ENCODE data around the gene KLHL9. TPM values are rescaled to one million over a fixed set of nuclear protein-coding genes. Genes with fewer than 3 reads are reported as not detected.

The KLHL9 gene
- total RNA-seq, 1 donor from 2014 or later = 22.9 TPM

- FAIRE-seq (no peak), DNase-seq (ENCODE audit: low read depth) (no peak)
- Histone ChIP-seq H3K4me3 (ENCODE audit: low read depth, low read length) (no peak overlapping the region), H3K27me3 (ENCODE audit: control insufficient read depth, insufficient read depth, low read length) (no peaks in the 10 kb centered on the region), H3K36me3 (ENCODE audit: control insufficient read depth, insufficient read depth, low read length) (no peaks in the 10 kb centered on the region)
- TF ChIP-seq, protein P1, sequence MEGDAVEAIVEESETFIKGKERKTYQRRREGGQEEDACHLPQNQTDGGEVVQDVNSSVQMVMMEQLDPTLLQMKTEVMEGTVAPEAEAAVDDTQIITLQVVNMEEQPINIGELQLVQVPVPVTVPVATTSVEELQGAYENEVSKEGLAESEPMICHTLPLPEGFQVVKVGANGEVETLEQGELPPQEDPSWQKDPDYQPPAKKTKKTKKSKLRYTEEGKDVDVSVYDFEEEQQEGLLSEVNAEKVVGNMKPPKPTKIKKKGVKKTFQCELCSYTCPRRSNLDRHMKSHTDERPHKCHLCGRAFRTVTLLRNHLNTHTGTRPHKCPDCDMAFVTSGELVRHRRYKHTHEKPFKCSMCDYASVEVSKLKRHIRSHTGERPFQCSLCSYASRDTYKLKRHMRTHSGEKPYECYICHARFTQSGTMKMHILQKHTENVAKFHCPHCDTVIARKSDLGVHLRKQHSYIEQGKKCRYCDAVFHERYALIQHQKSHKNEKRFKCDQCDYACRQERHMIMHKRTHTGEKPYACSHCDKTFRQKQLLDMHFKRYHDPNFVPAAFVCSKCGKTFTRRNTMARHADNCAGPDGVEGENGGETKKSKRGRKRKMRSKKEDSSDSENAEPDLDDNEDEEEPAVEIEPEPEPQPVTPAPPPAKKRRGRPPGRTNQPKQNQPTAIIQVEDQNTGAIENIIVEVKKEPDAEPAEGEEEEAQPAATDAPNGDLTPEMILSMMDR (IDR thresholded peaks at IDR 0.05; ENCODE audit: insufficient read depth, low read length, severe bottlenecking) = no peak
Observed at GRCh38 chr9:21322911-21323461, 12.2 kb downstream of the KLHL9 start.

- FAIRE-seq (no peak), DNase-seq (ENCODE audit: low read depth) (no peak)
- H3K36me3 ChIP-seq (ENCODE audit: control insufficient read depth, insufficient read depth, low read length) = no peaks in the 10 kb centered on the region
- TF ChIP-seq, protein P1 (IDR thresholded peaks at IDR 0.05; ENCODE audit: insufficient read depth, low read length, severe bottlenecking) = no peak
- H3K27me3 ChIP-seq (ENCODE audit: control insufficient read depth, insufficient read depth, low read length) = no peaks in the 10 kb centered on the region
- no peak overlapping the region for H3K4me3 ChIP-seq (ENCODE audit: low read depth, low read length)
Observed at GRCh38 chr9:21320465-21320864, 14.7 kb downstream of the KLHL9 start.

DNA sequence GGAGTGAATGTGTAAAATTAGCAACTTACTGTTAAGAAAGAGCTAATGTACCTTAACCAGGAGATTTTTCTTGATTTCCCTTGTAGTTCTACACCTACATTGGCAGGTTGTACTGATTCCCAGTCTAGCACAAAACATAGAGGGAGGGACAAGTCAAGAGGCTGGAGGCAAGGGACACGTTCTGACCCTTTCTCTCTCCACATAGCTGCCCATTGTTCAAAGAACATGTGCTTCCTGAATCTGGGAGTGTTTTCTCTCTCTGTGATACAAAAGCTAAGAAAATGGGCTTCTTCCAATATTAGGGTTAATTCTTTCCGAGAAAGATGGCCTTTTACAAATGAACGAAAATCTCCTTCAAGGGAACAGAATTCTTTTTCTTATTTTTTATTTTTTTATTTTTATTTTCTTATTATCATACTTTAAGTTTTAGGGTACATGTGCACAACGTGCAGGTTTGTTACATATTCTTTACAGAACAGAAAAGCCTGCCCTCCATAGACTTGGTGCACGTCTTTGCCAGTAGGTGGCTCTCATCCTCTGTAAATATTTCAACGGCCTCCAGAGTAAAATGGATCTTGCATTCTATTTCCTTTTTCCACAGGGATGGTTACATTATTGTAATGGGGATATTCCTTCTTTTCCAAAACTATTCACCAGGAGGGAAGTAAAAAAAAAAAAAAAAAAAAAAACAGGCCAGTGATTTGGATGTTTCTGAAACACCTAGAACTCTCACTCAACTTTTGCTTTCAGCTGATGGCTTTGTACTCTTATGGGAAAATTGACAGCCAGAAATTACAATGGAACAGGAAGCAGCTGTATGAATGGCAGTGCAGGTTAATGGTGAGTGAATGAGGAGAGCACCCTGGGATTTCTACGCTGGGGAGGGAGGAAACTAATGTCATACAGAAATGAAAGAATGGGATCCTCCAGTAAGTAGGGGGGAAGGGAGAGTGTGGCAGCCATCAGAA is 17.0 kb downstream of the KLHL9 start:
- DNase-seq (ENCODE audit: low read depth) (peak; percentile 35), FAIRE-seq (no peak)
- TF ChIP-seq, protein P1 (IDR thresholded peaks at IDR 0.05; ENCODE audit: insufficient read depth, low read length, severe bottlenecking) = peak; percentile 57
- Histone ChIP-seq H3K4me3 (ENCODE audit: low read depth, low read length) (no peak overlapping the region), H3K36me3 (ENCODE audit: control insufficient read depth, insufficient read depth, low read length) (no peaks in the 10 kb centered on the region), H3K27me3 (ENCODE audit: control insufficient read depth, insufficient read depth, low read length) (no peaks in the 10 kb centered on the region)

DNA sequence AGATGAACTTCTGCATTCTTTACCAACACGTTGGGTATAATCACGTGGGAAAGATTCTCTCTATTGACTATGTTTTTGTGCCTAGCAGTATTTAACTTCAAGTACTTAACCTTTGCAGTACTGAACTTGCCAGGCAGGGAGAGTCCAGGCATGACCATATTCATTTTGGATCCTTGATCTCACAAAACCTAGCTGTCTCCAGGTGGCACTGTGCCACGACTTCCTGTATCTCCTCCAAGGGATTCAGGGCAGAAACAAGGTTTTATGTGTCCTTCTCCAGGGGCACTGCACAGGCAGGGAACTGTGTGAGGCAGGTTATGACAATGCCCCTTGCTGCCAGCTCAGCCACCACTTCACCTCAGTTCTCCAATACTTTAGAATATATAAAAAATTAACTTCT is 18.3 kb downstream of the KLHL9 start:
- FAIRE-seq = no peak

GRCh38 chr9:21316032-21316842 is 19.0 kb downstream of the KLHL9 start:
- TF ChIP-seq, protein P1 (IDR thresholded peaks at IDR 0.05; ENCODE audit: insufficient read depth, low read length, severe bottlenecking) = no peak
- no peak for FAIRE-seq
- no peak overlapping the region for H3K4me3 ChIP-seq (ENCODE audit: low read depth, low read length)
- H3K27me3 ChIP-seq (ENCODE audit: control insufficient read depth, insufficient read depth, low read length) = no peaks in the 10 kb centered on the region
- DNase-seq (ENCODE audit: low read depth) = no peak
- no peaks in the 10 kb centered on the region for H3K36me3 ChIP-seq (ENCODE audit: control insufficient read depth, insufficient read depth, low read length)

More for the DNA sequence above, 18.3 kb downstream of the KLHL9 start:
- Histone ChIP-seq H3K36me3 (ENCODE audit: control insufficient read depth, insufficient read depth, low read length) (no peaks in the 10 kb centered on the region), H3K4me3 (ENCODE audit: low read depth, low read length) (no peak overlapping the region), H3K27me3 (ENCODE audit: control insufficient read depth, insufficient read depth, low read length) (no peaks in the 10 kb centered on the region)
- TF ChIP-seq, protein P1 (IDR thresholded peaks at IDR 0.05; ENCODE audit: insufficient read depth, low read length, severe bottlenecking) = no peak
- peak; percentile 27 for DNase-seq (ENCODE audit: low read depth)
